Measurements from ENCODE around the gene ZNF740.
"Not testable (repeated sequence)": the region's sequence is repeated elsewhere in the genome, so short reads cannot be mapped to it uniquely, and the experiment has no call there.

The ZNF740 gene

DNA sequence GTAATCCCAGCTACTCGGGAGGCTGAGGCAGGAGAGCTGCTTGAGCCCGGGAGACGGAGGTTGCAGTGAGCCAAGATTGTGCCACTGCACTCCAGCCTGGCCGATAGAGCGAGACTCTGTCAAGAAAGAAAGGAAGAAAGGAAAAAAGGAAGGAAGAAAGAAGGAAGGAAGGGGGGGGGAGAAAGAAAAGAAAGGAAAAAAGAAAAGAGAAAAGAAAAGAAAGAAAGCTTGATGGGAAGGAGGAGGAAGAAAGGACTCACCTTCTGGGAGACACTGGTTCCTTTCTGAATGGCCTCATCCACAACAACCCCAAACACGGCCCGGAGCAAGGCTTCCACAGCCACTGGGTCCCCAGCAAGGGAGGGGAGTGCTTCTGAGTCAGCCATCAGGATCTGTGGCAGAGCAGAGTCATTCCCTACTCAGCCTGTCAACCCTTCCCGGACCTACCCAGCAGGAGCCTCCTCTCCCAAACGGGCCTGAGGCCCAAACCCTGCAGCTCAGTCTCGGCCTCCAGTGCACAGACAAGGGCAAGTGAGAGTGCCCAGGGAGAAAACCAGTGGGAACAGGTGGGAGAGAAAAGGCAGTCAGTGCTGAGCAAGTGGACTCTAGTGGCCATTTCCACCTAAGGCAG lies 7.3 kb upstream of the ZNF740 start:
- DNase-seq, result no peak

DNA sequence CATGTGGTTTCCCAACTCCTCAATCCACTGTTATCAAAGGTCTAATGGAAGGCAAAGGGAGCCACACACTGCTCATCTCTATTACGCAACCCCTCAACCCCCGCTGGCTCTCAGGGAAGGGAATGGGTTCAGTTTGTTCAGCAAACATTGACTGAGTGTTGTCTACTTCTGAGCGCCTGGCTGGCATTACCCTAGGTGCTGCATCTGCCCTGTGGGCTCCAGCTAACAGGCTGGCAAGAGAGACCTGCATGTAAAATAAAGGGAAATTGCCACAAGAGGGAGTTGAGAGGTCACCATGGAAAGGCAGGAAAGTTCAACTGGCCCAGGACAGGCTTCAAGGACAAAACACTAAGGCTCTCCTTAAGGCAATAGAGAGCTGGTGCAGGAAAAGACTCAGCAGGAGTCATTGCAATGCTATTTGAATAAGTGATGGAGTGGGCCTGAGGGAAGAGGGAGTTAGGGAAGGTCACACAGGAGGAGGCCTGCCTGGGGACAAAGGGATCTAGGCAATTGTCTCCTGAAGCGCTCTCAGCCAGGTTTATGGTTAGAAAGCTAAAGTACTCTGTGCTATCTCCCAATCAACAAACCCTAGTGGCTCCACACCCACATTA lies 5.5 kb upstream of the ZNF740 start:
- DNase-seq, result no peak

- DNase-seq, result no peak
Observed at GRCh38 chr12:53176750-53177149, 3.8 kb upstream of the ZNF740 start.

DNA sequence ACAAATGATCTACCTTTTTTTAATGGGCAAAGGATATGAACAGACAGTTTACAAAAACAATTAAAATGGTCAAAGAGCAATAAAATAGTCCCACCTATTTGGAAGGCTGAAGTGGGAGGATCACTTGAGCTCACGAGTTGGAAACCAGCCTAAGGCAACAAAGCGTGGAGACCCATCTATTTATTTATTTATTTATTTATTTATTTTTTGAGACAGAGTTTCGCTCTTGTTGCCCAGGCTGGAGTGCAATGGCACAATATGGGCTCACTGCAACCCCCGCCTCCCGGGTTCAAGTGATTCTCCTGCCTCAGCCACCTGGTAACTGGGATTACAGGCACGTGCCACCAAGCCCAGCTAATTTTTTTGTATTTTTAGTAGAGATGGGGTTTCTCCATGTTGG lies 3.1 kb upstream of the ZNF740 start:
- not testable (repeated sequence) for DNase-seq

GRCh38 chr12:53178803-53179202 lies 1.7 kb upstream of the ZNF740 start:
- DNase-seq, result not testable (repeated sequence)

DNA sequence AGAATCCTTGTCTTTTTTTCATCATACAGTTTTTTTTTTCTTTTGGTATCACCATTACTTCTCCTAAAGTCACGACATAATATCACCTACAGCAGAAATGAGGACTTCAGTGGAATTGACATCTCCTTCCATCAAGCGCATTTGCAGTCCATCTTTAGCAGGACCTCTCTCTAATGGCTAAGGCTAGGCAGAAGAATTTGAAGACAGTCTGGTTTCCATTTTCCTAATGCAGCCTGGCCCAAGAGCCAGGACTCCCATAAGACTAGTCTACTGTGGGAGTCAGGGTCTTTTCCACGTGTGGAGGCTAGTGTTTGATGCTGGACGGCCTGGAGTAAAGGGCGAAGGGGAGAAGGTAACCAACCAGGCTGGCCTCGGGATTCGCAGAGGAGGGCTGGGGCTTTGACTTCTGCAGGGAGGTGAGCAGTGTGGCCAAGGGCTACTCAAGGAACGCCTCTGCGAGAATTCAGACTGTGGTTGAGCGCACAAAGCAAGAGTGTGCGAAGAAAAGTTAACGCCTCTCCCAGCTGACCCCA lies 769 bp upstream of the ZNF740 start:
- peak; percentile 58 for DNase-seq

DNA sequence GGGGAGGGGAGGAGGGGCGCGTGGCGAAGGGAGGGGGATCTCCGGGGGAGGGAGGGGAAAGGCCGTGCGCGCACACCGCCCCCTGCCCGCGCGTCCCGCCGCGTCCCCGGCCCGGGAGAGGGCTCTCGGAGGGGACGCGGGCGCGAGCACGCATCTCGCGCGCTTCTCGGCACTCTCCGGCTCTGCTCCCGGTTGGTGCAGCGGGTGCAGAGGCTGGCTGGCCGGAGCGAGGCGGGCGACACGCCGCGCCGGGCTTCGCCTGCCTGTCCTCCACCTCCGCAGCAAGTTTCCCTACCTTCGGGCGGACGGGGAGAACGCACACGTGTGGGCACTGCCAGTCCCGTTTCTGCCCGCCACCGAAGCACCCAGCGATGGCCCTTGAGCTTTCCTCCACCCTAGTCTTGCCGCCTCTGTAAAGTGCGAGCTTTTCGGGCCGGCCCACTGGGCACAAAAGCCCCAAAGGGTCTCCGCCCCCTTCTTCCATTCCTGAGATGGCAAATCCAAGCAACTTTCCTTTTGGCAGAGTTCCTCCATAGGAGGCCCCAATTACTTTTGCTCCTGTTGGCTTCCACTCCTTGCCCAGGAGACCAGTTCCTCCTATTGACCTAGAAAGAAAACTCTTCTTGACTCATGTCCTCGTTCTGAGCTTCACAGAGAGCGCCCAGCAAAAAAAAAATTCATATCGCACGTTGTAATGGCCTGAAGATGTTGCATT lies 566 bp downstream of the ZNF740 start:
- DNase-seq, result peak; percentile 80

DNA sequence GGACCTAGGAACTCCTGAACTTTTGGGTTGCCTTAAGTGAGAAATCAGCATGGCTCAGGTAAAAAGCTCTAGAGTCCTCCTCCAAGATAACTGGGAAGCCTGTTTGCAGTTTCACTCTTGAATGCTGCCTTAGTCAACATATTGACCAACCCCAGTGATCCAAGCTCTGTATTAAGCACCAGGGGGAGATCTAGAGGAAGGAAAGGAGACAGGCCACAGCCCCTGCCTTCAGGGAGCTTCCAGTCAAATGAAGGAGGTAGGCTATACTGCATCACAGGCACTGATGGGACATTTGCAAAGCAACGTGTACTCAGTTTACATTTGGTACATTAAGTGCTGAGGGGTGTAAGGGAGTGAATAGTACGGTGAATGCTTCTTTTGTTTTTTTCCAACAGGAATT lies 1.4 kb downstream of the ZNF740 start:
- DNase-seq, result no peak

DNA sequence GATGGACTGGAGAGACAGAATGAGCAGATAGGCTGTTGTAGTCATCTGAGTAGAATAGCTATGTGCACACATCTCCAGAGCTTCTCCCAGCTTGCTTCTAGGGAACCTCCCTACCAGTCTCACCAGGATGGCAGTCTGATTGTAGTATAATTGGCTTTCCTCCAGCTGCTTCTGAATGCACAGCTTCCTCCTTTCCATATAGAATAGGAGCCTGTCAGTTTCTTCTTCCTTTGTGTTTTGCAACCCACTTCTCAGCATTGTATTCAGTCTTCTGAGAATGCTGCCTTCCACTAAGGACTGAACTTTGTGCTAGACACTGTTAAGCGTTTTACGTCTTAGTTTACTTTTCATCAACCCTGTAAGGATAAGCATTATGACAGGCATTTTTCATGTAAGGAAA lies 2.4 kb downstream of the ZNF740 start:
- DNase-seq, result no peak

DNA sequence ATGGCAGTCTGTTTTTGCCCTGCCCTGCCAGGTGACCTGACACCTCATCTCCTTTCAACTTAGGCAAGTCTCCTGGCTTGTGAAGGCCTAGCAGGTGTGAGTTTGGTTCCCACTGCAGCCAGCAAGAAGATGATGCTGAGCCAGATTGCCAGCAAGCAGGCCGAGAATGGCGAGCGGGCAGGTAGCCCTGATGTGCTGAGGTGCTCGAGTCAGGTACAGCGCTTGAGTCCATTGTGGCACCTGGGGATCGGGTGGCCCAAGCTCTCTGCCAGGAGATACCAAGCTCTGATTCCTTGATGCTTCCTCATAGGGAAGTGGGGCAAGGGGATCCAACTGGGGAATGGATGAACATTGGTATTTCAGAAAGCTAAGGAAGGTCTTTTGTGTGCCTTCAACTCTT lies 4.3 kb downstream of the ZNF740 start:
- no peak for DNase-seq

DNA sequence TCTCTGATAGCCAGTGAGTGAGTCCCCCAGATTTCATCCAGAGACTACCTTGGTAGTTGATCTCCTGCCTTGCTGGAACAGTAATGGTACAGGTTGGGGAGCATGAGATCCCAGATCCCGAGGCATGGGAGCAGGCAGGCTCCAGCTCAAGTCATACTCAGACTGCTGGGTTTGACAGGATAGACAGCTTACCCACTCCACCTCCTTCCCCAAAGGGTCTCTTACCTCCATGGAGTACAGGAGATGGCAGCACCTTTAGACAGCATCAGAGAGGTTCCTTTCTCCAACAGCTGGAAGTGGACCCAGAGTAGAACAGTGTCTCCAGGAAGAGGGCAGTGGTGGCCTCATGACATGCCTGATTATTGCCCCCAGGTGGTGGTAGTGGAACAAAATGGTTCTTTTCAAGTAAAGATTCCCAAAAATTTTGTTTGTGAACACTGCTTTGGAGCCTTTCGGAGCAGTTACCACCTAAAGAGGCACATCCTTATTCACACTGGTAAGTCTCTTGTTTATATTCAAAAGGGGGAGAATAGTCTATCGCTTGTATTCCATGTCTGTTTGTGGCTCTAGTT lies 5.1 kb downstream of the ZNF740 start:
- no peak for DNase-seq

- DNase-seq, result no peak
Observed at GRCh38 chr12:53186745-53187144, 6.2 kb downstream of the ZNF740 start.

DNA sequence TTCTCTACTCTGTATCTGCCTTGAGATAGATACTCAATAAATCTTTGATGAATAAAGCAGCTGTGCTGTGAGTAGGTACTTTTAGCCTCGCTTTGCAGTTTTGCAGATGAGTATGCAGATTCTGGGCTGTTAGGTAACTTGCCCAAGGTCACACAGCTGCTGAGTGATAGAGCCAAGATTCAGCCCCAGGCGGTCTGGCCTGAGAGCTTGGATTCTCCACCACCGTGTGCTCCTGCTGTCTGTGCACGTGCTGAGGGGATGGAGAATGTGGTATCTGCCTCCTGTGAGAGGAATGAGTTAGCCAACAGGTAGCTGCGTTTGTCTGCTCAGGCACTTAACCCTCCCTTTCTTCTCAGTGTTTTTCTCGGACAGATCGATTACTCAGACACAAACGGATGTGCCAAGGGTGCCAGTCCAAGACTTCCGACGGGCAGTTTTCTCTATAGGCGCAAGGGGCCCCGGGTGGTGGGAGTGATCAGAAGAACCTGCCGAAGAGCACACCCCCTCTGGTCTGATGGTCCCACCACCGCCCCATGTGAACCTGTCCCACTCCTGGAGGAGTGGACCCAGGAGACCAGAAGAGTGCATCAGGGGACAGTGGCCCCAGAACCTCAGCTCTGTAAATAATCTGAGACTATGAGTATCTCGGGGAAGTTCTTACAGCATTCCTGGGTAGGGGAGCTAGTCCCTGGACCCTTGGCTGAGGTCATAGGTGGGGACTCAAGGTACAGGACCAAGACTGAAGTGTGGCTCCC lies 6.8 kb downstream of the ZNF740 start:
- no peak for DNase-seq

DNA sequence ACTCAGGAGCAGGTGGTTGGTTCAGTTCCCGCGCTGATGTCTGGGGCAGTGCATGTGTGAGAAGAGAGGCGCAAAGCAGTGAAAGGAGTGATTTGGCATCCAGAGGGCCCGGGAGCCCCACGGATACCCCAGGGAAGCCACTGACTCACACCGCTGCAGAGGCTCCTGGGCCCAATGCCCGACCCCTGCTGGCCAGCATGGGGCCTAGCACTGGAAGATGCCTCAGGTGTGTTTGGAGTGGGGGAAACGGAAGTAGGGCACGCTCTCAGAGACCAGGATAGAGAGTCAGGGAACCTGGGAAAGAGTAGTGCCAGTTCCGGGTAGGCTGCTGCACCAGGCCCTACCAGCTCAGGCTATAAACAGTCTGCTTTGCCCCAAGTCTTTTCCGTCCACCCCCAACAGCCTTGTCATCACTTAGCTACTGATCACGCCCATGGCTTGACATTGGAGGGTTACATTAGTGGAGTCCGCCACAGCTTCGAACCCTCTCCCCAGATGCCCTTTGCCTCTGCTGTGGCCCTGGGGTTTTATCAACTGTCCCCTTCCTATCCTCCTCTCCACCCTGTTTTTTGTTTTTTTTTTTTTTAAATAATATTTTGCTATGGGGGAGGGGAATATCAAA lies 9.7 kb downstream of the ZNF740 start:
- peak; percentile 40 for DNase-seq

GRCh38 chr12:53191096-53191884 lies 10.8 kb downstream of the ZNF740 start:
- no peak for DNase-seq

DNA sequence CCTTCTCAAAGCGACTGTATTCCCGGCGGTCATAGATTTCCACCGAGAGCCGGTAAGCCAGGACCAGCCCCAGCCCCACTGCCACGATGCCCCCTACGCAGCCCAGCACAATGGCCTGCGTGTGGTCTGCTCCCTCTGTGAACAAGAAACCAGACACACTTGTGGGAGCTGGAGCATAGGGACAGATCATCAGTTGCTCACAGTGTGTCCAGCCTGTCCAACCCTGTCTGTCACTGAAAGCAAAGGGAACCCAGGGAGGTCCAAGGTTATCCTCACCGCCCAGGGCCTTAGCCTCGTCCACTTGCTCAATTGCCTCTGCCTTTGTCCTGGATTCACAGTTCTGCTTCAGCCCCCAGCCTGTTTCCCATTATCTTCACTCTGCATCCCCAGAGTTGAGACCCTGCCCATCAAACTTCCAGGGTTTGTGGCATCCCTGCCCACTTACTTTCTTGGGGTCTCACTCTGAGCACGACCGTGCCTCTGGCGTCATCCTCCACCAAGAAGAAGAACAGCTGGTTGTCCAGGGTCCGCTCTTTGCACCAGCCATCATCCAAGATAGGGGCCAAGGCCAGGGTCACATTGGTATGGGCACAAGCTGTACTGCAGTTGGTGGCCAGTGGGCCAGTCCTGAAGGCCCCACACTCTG lies 11.5 kb downstream of the ZNF740 start:
- DNase-seq, result no peak

DNA sequence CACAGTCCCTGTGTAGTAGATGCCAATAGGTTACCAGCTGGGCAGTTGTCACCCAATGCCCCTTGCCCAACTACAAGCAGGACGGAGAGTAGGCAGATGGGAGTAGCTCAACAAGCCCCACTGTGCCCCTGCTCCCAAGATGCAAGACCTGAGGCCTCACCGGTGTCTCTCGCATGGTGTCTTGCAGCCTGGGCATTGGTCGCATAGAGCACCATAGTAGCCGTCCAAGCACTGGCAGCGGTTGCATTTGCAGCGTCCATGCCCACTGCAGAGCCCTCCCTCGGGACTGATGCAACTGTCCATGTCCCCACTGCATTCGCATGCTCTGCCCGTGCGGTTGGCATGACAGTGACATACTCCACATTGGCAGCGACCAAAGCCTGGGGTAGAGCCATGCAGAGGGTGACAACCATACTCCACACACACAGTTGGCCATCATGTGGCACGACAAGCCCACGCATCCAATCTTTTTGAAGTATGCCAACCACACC lies 12.1 kb downstream of the ZNF740 start:
- no peak for DNase-seq

GRCh38 chr12:53193040-53193439 lies 12.5 kb downstream of the ZNF740 start:
- DNase-seq, result no peak

- no peak for DNase-seq
Observed at GRCh38 chr12:53193985-53194716, 13.6 kb downstream of the ZNF740 start.

DNA sequence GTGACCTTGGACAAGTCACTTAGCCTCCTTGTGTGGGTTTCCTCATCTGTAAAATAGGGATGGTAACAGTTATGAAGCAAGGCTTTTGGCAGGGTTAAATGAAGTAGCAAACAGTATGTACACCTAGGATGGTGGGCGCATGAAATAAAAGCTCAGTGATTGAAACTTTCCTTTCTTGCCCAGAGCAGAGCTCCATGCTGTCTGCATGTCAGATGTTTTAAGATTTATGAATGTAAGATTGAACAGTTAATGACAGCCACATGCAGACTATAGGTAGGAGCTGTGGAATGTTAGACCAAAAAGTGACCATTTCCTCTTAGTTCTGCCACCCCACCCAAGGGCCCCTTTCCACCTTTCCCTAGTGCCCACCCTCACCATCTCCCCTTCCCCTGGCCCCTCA lies 14.5 kb downstream of the ZNF740 start:
- DNase-seq, result no peak

Measured in NCI-H526 treated with DMSO at 0.1 percent for 48 hours (cell line).